Measurements from ENCODE around the gene JARID2.

The JARID2 gene

GRCh38 chr6:15513801-15514711 is 268.2 kb downstream of the JARID2 start:
- in situ Hi-C loops (cut with MboI; ENCODE audit: low pct_unique_long_range_greater_than_20kb, low sequenced_read_pairs, unreplicated experiment): no loop called here

GRCh38 chr6:15515226-15515625 is 269.4 kb downstream of the JARID2 start:
- no peak for DNase-seq (ENCODE audit: low spot score)
- TF ChIP-seq CTCF (IDR thresholded peaks at IDR 0.05; ENCODE audit: extremely low read depth, insufficient read depth, missing control alignments): no peak
- in situ Hi-C loops (cut with MboI; ENCODE audit: low pct_unique_long_range_greater_than_20kb, low sequenced_read_pairs, unreplicated experiment): no loop called here

More at GRCh38 chr6:15513801-15514711, 268.2 kb downstream of the JARID2 start:
- no peak for DNase-seq (ENCODE audit: low spot score)
- no peak for TF ChIP-seq CTCF (IDR thresholded peaks at IDR 0.05; ENCODE audit: extremely low read depth, insufficient read depth, missing control alignments)

GRCh38 chr6:15515660-15516375 is 269.9 kb downstream of the JARID2 start:
- in situ Hi-C loops (cut with MboI; ENCODE audit: low pct_unique_long_range_greater_than_20kb, low sequenced_read_pairs, unreplicated experiment): no loop called here
- TF ChIP-seq CTCF (IDR thresholded peaks at IDR 0.05; ENCODE audit: extremely low read depth, insufficient read depth, missing control alignments): no peak
- DNase-seq (ENCODE audit: low spot score): no peak

GRCh38 chr6:15516378-15516777 is 270.5 kb downstream of the JARID2 start:
- no peak for DNase-seq (ENCODE audit: low spot score)
- TF ChIP-seq CTCF (IDR thresholded peaks at IDR 0.05; ENCODE audit: extremely low read depth, insufficient read depth, missing control alignments): no peak
- in situ Hi-C loops (cut with MboI; ENCODE audit: low pct_unique_long_range_greater_than_20kb, low sequenced_read_pairs, unreplicated experiment): no loop called here

- in situ Hi-C loops (cut with MboI; ENCODE audit: low pct_unique_long_range_greater_than_20kb, low sequenced_read_pairs, unreplicated experiment): no loop called here
- DNase-seq (ENCODE audit: low spot score): no peak
- no peak for TF ChIP-seq CTCF (IDR thresholded peaks at IDR 0.05; ENCODE audit: extremely low read depth, insufficient read depth, missing control alignments)
These were observed 271.2 kb downstream of the JARID2 start for GRCh38 chr6:15516923-15517560.

GRCh38 chr6:15517600-15517999 is 271.7 kb downstream of the JARID2 start:
- no peak for DNase-seq (ENCODE audit: low spot score)
- no peak for TF ChIP-seq CTCF (IDR thresholded peaks at IDR 0.05; ENCODE audit: extremely low read depth, insufficient read depth, missing control alignments)
- in situ Hi-C loops (cut with MboI; ENCODE audit: low pct_unique_long_range_greater_than_20kb, low sequenced_read_pairs, unreplicated experiment): no loop called here
